Calu3 (cell line): Measurements from ENCODE around the gene ARL2. TPM values are rescaled to one million over a fixed set of nuclear protein-coding genes. Genes with fewer than 3 reads are reported as not detected.

Experiments
- BruUV-seq: library from RNA; stranded (reverse); fragments of 400-500 nt; replicated peaks from 2 replicates; lab custom pipeline; 2021; lab: Mats Ljungman, UMichigan
- CTCF ChIA-PET: fragments of 300-600 bp; sonication (Branson Sonifier 250); formaldehyde crosslinking; loops from one replicate; lab custom pipeline; 2022; ENCODE audit warnings: antibody characterized with exemption; lab: Charles Lee
- DNase-seq: peaks from one replicate; pipeline ENCODE4 v3.0.0; 2022
- H3K27ac Mint-ChIP-seq: one replicate; pipeline ENCODE4 v1.8.0; 2022; ENCODE audit warnings: mixed read lengths; ENCODE audit not compliant: unreplicated experiment
- H3K27me3 Mint-ChIP-seq: one replicate; pipeline ENCODE4 v1.8.0; 2022; ENCODE audit warnings: mixed read lengths; ENCODE audit not compliant: unreplicated experiment
- H3K36me3 Mint-ChIP-seq: one replicate; pipeline ENCODE4 v1.8.0; 2022; ENCODE audit warnings: mild to moderate bottlenecking, moderate library complexity, mixed read lengths; ENCODE audit not compliant: insufficient read depth, unreplicated experiment
- H3K4me1 Mint-ChIP-seq: one replicate; pipeline ENCODE4 v1.8.0; 2022; ENCODE audit warnings: mild to moderate bottlenecking, low read depth, mixed read lengths; ENCODE audit not compliant: unreplicated experiment
- H3K4me3 Mint-ChIP-seq: one replicate; pipeline ENCODE4 v1.8.0; 2022; ENCODE audit warnings: mild to moderate bottlenecking, low read depth, moderate library complexity, mixed read lengths; ENCODE audit not compliant: unreplicated experiment
- H3K9me3 Mint-ChIP-seq: one replicate; pipeline ENCODE4 v1.8.0; 2022; ENCODE audit warnings: low read depth, mixed read lengths; ENCODE audit not compliant: unreplicated experiment
- intact Hi-C: fragments of 100-400 bp; cut with micrococcal nuclease; formaldehyde crosslinking; loops from one replicate; pipeline ENCODE4 v1.10.0; 2022; ENCODE audit not compliant: unreplicated experiment
- total RNA-seq: library from RNA; stranded (reverse); gene quantifications from 2 replicates; pipeline ENCODE4 v1.2.3, GENCODE V29; 2022
- TF ChIP-seq, protein P1 (sequence below): fragments of 200-600 bp; IDR thresholded peaks from one replicate; pipeline ENCODE4 v1.8.0; 2022; ENCODE audit warnings: antibody characterized with exemption; ENCODE audit not compliant: unreplicated experiment

The ARL2 gene
- total RNA-seq, 1 experiment from 2014 or later, result 62.6 TPM

- Mint-ChIP-seq H3K4me1 (no peaks in the 10 kb centered on the region), H3K36me3 (peaks cover 8% of the 10 kb centered on the region), H3K27ac (no peak overlapping the region), H3K27me3 (peaks cover 13% of the 10 kb centered on the region), H3K9me3 (no peaks in the 10 kb centered on the region), H3K4me3 (no peak overlapping the region)
- TF ChIP-seq, protein P1, sequence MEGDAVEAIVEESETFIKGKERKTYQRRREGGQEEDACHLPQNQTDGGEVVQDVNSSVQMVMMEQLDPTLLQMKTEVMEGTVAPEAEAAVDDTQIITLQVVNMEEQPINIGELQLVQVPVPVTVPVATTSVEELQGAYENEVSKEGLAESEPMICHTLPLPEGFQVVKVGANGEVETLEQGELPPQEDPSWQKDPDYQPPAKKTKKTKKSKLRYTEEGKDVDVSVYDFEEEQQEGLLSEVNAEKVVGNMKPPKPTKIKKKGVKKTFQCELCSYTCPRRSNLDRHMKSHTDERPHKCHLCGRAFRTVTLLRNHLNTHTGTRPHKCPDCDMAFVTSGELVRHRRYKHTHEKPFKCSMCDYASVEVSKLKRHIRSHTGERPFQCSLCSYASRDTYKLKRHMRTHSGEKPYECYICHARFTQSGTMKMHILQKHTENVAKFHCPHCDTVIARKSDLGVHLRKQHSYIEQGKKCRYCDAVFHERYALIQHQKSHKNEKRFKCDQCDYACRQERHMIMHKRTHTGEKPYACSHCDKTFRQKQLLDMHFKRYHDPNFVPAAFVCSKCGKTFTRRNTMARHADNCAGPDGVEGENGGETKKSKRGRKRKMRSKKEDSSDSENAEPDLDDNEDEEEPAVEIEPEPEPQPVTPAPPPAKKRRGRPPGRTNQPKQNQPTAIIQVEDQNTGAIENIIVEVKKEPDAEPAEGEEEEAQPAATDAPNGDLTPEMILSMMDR, result no peak
- intact Hi-C loops, result no loop called here
- no TSS peak for BruUV-seq
- CTCF ChIA-PET, result interaction anchor here (0.8 kb wide), 1 partner anchor 24 kb away, joined by 3 read pairs; the partner anchor contains the start of gene SAC3D1
- no peak for DNase-seq
Observed at GRCh38 chr11:65064847-65065240, 50.9 kb downstream of the ARL2 start.

GRCh38 chr11:65065851-65066250, 51.9 kb downstream of the ARL2 start:
- H3K36me3 Mint-ChIP-seq, result peaks cover 8% of the 10 kb centered on the region
- TF ChIP-seq, protein P1, result no peak
- H3K4me1 Mint-ChIP-seq, result no peaks in the 10 kb centered on the region
- CTCF ChIA-PET, result interaction anchor here (0.7 to 1.1 kb wide), 2 partner anchors 10 to 31 kb away, joined by 3 to 5 read pairs; partner anchors contain the start of gene VPS51
- no peak overlapping the region for H3K27ac Mint-ChIP-seq
- BruUV-seq, result no TSS peak
- peaks cover 13% of the 10 kb centered on the region for H3K27me3 Mint-ChIP-seq
- H3K4me3 Mint-ChIP-seq, result no peak overlapping the region
- intact Hi-C loops, result no loop called here
- no peak for DNase-seq
- H3K9me3 Mint-ChIP-seq, result no peaks in the 10 kb centered on the region

DNA sequence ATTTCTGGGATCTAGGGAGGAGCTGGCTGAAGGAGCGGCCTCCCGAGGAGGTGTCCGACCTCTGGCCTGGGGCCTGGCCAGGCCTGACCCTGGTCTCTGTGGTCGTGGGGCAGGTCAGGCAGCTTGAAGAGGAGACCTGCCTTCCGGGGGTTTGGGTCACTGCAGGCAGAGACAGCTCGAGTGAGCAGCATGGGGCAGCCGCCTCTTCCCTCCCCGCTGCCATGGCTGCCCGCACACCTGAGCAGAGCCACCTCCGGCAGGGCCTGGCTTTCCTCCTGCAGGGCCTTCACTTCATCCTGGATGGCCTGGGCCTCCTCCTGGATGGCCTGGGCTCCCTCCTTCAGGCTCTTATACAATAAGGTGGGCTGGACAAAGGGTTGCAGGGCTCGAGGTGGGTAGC, 52.4 kb downstream of the ARL2 start:
- Mint-ChIP-seq H3K4me3 (no peak overlapping the region), H3K9me3 (no peaks in the 10 kb centered on the region), H3K36me3 (peaks cover 4% of the 10 kb centered on the region), H3K4me1 (no peaks in the 10 kb centered on the region), H3K27ac (no peak overlapping the region), H3K27me3 (peaks cover 13% of the 10 kb centered on the region)
- CTCF ChIA-PET, result interaction anchor here (0.7 to 1.1 kb wide), 2 partner anchors 10 to 30 kb away, joined by 3 to 5 read pairs; partner anchors contain the start of gene VPS51
- DNase-seq, result no peak
- intact Hi-C loops, result no loop called here
- TF ChIP-seq, protein P1, result no peak
- no TSS peak for BruUV-seq

GRCh38 chr11:65066805-65067291, 52.9 kb downstream of the ARL2 start:
- H3K4me3 Mint-ChIP-seq, result no peak overlapping the region
- peaks cover 4% of the 10 kb centered on the region for H3K36me3 Mint-ChIP-seq
- intact Hi-C loops, result no loop called here
- H3K27me3 Mint-ChIP-seq, result peaks cover 13% of the 10 kb centered on the region
- no peak for DNase-seq
- no peak overlapping the region for H3K27ac Mint-ChIP-seq
- no TSS peak for BruUV-seq
- CTCF ChIA-PET, result interaction anchor here (0.5 to 1.1 kb wide), 2 partner anchors 30 to 41 kb away, joined by 3 read pairs; partner anchors contain the start of gene VPS51
- no peaks in the 10 kb centered on the region for H3K9me3 Mint-ChIP-seq
- TF ChIP-seq, protein P1, result no peak
- no peaks in the 10 kb centered on the region for H3K4me1 Mint-ChIP-seq
